Fibroblast of upper back skin (primary cell): ENCODE measurements around the gene GSG1L.

Experiments
- DNase-seq: peaks from one replicate; pipeline ENCODE4 v3.0.0-alpha.2; 2013

GSG1L gene

DNA sequence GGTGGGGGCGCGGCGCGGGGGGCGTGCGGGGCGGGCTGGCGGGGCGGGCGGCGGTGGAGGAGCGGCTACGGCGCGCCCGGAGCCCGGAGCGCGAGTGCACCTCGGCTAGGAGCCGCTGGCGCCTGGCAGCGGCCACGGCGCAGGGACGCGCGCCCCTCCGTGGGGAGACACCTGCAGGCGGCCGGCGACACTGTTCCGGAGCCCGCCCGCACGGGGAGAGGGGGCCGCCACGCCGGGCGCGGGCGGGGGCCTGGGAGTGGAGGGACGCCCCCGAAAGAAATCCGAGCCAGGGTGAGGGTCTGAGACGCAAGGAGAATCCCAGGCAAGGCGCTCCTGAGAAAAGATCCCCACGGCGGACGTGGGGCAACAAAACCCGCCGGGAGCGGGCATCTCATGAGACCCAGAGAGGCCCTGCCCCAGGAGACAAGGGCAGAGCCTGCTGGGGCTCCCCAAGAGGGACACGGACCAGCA is at the start of gene GSG1L:
GSG1L (minus strand) TSS at position 124 of the 471 bp plus-strand sequence. CDS start 290 bp downstream, outside the sequence.
- DNase-seq = no peak

- no peak for DNase-seq
Observed at GRCh38 chr16:28112908-28113307, 49.4 kb upstream of the GSG1L start.

- DNase-seq = no peak
Observed at GRCh38 chr16:28110977-28111376, 47.5 kb upstream of the GSG1L start.

DNA sequence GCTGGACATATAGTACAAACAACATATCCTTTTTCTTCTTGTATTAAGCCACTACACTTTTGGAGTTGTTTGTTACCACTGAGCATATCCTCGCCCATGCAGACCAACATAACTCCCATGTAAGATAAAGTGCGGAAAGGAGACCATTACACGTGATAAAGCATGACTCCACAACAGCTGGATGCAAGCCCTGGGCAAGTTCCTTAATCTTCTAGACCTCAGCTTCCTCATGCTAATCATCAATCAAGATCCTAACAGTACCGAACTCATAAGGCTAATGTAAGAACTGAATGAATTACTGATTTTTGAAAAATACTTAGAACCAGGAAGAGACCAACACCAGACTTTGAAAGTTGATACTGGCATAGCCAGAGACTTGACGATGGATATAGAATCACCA is 47.0 kb upstream of the GSG1L start:
- no peak for DNase-seq

DNA sequence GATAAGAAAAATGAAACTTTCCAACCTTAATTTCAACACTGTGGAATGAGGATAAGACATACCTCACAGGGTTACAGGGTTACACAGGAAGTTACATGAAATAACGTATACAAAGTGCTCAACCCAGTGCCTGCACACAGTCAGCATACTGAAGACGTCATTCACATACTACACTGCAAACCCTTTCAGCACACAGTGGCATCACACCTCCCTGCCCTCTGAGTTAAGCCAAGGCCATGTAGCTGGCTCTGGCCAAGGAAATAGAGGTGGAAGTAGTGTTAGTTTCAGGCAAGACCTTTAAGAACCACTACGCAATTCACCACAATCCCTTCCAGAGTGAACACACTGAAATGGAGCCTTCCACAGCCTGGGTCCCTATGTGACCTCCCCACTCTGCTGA is 46.6 kb upstream of the GSG1L start:
- no peak for DNase-seq

- no peak for DNase-seq
Observed at GRCh38 chr16:28108590-28109247, 45.2 kb upstream of the GSG1L start.

DNA sequence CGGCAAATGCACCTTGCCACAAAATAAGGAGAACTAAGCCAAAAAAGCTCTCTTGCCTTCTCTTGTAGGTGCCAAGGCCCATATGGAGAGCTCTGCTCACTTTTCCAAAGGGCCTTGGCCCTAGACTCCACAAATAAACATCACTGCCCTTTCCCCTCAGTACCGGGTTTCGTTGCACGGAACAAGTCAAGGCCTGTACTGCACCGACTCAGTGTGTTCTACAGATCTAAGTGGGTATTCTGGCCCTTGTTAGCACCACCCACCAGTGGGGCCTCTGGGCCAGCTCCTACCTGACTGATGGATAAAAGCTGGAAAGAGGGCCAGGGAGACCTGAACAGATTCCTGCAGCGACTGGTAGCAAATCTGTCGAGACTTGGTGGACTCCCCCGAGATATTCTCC is 43.7 kb upstream of the GSG1L start:
- no peak for DNase-seq

- DNase-seq = no peak
Observed at GRCh38 chr16:28106467-28107215, 43.1 kb upstream of the GSG1L start.

DNA sequence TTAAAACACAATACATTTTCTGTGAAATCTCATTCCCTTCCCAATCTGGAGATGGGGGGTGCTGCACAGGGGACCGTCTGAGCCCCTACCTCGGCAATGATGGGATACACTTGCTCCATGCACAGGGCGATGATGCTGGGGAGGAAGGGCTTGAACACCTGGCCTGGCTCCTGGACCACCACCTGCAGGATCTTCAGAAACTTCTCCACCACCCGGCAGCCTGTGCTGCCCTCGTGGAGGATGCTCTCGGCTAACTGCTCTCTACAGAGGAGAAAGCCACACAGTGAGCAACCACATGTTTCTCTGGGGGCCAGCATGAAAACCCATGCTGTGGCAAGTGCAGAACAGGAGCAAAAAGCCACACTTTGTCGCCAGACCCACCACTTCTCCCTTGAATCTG is 42.4 kb upstream of the GSG1L start:
- no peak for DNase-seq

DNA sequence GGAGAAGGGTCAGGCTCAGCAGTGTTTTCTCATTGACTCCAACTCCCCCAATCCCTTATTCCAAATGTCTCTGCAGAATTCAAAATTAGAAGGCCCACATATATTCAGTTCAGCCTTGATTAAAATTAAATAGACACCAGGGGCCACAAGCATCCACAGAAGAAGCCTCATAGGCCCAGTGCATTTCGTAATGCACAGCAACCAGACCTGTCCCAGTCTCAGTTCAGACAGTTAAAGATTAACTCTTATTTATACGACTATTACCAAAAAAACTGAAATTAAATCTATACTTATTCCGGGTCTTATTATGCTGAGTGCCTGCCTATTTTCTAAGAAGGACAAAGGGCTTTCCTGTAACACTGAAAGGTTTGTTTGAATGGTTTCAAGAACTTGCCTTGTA is 41.8 kb upstream of the GSG1L start:
- DNase-seq = no peak

GRCh38 chr16:28104404-28104803 is 40.9 kb upstream of the GSG1L start:
- no peak for DNase-seq

- no peak for DNase-seq
Observed at GRCh38 chr16:28103516-28104170, 40.1 kb upstream of the GSG1L start.

GRCh38 chr16:28101533-28101890 is 38.0 kb upstream of the GSG1L start:
- DNase-seq = no peak

- DNase-seq = no peak
Observed at GRCh38 chr16:28100810-28101532, 37.5 kb upstream of the GSG1L start.

DNA sequence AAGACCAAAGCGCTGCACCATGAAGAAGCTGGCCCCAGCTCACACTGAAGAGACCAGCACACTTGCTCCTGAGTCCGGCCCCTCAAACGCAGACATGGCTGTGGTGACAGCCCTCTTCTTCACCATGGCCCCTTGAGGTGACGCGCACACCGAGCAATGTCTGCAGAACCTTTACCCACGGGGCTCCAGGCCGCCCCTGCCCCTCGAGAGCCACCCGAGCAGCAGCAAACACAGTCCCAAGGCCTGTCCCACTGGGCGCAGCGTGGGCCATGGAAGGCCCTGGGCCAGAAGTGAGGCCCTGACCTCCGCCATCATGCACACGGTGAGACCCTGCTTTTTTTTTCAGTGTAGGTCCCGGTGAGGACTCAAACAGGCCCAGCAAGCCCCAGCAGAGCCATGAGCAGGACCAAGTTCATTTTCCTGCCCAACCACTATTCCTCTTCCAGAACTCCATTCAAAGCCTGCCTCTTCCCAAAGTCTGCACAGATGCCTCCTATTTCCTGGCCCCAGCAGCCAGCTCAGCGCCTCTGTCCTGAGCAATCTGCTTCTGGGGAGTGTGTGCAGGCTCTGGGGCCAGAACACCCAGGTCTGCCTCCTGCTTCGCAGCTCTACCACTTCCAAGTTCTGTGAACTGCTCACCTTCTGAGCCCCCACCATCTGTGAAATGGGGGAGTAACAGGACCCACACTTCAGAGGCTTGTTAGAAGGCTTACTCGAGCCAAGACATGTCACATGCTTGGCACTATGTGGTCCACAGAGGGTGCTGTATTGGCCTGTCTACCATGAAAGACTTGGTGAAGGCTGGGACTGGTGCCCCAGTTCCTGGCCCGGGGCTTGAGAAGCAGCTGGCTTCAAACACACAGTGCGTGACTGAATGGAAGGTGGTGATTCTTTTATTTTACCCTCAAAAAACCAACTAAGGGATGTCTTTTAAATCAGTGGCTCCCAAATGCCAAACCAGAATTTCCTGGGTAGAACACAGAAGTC is 35.7 kb upstream of the GSG1L start:
- no peak for DNase-seq

- no peak for DNase-seq
Observed at GRCh38 chr16:28098171-28098958, 34.9 kb upstream of the GSG1L start.

DNA sequence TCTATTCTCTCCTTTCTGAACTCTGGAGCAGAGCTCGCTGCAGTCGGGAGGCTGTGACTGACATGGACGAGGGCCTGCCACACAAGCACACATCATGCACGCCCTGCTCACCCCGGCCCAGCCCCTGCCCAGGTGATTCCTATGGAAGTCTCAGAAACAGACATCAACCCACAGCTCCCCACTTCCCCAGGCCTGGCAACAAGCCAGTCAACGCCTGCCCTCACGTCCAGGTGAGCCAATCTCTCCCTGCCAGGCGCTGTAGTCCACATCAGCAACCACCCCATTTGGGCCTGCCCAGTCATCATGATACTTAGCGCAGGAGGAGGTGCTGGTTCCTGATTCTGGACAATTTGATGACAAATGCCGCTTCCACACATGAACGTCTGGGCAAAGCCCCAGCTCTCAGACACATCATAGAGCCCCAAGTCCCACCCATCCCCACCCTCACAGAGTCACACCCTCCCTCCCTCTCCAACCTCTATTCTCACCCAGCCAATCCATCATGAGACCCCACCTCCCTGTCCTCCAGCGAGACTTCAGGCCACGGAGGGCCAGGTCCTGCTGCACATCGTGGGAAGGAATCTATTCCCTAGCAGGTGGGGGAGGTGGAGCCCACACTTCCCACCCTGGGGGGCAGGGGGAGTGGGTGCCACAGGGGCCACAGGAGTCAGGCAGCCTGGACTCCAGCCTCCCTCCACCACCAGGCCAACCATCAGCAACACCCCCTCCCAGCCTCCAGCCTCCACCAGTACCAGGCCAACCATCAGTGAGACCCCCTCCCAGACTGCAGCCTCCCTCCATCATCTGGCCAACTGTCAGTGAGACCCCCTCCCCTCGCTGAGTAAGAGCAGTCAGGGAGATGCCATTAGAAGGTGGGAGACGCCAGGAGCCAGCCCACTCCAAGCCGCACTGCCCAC is 33.7 kb upstream of the GSG1L start:
- no peak for DNase-seq

DNA sequence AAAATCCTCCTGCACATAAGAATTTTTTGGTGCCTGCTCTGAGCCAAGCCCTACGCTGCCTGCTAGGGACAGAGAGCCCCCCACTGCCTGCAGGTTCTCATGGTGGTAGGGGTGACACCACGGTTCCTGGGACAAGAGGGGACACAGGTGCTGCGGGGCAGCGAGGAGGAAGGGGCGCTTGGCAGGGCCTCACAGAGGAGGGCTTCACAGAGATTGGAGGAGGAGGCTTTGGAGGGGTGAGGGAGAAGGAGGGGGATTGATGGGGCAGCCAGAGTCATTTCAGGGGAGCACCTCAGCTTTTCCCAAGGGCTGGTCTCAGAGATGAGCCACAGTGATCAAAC is 29.8 kb upstream of the GSG1L start:
- no peak for DNase-seq

DNA sequence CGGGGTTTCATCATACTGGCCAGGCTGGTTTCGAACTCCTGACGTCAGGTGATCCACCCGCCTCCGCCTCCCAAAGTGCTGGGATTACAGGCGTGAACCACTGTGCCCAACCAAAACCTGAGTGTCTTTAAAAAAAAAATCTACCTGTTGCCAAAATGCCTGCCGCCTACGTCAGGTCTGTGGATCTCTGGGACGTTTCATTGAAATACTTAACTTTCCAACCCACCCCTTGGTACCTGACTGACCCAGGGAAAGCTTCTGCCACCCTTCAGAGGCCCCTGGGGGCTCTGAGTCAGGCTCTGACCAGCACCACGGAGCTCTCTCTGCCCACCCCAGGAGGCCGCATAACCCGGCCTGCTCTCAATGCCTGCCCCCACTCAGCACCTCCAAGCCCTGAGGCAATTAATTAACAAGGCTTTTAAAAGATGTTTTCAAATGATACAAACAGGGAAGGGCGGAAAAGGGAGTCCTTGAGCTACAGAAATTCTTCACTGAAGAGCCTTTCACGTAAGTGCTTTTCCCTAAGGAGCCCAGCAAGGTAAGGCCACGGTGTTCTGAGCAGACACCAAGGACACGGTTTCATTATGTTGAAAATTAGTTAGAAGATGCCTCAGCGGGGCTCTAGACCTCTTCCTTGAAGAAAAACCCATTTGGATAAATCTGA is 29.3 kb upstream of the GSG1L start:
- no peak for DNase-seq

- DNase-seq = no peak
Observed at GRCh38 chr16:28091656-28092055, 28.1 kb upstream of the GSG1L start.
